Frontal cortex (tissue), 4 donors: ENCODE results near the gene CERS2. TPM values are rescaled to one million over a fixed set of nuclear protein-coding genes. Genes with fewer than 3 reads are reported as not detected.
"Not testable (repeated sequence)": the region's sequence is repeated elsewhere in the genome, so short reads cannot be mapped to it uniquely, and the experiment has no call there.

Experiments used
- DNase-seq, 2 donors: peaks; one replicate each; pipeline ENCODE4 v3.0.0; 2012; ENCODE audit warnings: low spot score in 2 of 2
- FAIRE-seq: peaks from 2 replicates; lab custom pipeline; 2012; peaks lifted over from hg19 to GRCh38; lab: Jason Lieb, UNC
- total RNA-seq: library from RNA; depleted of rRNA; stranded (reverse); fragments of >200 nt; gene quantifications from one replicate; pipeline ENCODE4 v1.2.3, GENCODE V29; 2014
- donor health status: control.
- donor health status: control.
- donor health status: control.

Gene CERS2
- total RNA-seq, 1 donor from 2014 or later: 30.2 TPM

DNA sequence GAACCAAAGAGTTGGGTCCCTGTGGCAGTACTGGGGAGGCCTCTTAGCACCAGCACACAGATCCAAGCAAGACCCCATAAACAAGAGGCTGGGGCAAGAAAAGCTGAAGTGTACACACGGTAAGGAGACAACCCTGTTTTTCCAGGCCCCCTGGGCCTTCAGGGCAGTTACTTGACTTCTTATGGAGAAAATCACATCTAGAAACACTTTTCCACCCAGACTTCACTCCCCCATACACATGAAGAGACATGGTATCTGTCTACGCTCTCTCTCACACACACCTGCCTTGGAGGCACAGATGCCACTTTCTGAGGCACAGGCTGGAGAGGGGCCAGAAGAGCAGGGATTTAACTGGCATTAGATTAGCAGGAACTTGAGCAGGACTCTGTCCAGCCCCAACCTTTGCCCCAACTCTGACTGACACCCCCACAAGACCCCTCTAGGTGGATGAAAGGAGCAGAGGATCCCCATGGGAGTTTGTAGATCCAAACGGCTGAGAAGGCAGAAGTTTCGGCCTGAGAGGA is 2.2 kb downstream of the CERS2 start:
- DNase-seq (no peak), FAIRE-seq (no peak)

DNA sequence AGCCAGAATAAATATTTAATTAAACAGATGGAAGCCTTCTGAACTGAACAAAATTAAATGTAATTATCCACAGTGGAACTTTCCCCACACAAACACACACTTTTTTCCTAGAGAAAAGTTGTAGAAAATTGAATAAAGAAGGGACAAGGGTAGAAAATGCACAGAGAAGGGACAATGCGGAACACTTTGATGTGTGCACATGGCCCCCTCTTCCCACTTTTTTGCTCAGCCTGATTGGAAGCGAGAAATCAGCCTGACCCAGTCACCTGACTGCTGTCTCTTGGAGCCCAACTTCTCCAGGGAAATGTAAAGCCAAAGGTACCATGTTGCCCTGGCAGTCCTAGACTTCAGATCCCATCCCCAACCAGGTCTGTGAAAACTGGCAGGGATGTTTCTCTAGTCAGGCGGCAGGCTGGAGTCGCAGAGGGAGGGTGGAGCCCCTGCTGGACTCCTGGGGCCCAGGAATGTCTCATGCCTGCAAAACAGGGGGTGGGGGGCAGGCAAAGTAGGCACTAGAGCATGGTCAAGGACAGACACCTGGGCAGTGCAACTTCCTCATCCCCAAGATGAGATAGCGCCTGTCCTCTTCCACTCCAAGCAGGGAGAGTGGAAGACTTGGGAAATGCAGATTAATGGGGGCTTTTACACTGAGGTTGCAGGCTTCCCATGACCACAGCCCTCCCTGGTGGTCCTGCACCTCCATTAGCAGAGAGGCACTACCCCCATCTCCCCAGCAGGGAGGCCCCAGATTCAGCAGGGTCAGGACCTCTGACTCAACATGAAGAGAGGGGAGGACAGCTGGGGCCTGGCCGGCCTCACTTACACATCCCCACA is 2.8 kb downstream of the CERS2 start:
- FAIRE-seq (no peak), DNase-seq (no peak)

DNA sequence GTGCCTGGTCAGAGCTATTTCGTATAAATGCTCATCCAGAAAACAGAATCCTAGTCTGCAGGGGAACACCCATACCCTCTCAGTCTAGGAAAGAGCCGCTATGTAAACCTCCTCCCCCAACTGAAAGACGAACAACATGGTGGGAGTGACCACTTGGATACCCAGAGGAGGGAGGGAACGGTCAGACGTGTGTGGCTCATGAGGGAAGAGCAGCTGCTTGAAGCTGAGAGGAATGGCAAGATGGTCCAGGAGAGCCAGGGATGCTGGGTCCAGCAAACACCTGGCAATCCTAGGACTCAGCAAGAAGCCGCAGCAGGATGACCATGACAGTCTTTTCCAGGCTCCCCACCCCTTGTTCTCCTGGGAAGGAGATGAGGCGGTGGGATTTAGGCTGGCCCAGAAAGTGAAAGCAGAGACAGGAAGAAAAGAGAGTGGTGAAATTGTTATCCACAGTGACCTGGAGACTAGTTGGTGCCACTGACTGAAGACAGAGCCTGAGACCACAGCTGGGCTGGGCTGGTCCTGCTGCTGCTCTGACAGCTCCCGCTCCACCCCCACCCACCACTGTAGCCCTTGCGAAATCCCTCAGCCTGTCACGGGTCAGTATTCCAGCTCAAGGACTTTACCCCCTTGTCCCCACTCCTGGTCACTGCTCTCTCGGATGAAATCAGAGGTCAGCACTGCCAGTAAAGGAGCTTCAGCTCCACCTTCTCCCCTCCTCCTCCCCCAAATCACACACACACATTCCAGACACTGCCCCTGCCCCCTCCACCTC is 3.6 kb downstream of the CERS2 start:
- DNase-seq (no peak), FAIRE-seq (no peak)

DNA sequence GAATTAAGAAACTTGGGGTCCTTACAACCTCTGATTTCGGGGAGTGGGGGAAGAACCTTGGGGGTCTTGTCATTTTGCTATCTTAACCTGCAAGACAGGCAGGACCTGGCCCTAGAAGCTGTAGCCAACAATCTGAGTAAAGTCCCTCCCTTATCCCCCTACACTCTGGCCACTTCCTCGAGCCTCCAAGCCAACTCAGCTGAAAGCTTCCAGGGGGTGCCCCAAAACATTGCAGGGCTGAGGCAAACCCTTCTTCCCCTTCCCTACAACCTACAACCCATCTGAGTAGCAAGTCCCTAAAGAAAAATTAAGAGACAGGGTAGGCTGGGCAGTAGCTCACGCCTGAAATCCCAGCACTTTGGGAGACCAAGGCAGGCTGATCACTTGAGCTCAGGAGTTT is 5.0 kb downstream of the CERS2 start:
- FAIRE-seq (no peak), DNase-seq (no peak)

- no peak for DNase-seq
Observed at GRCh38 chr1:150968491-150968890, 6.1 kb downstream of the CERS2 start.

GRCh38 chr1:150967936-150968335 is 6.7 kb downstream of the CERS2 start:
- FAIRE-seq: no peak
- DNase-seq: no peak

More at GRCh38 chr1:150968491-150968890, 6.1 kb downstream of the CERS2 start:
- FAIRE-seq: no peak

DNA sequence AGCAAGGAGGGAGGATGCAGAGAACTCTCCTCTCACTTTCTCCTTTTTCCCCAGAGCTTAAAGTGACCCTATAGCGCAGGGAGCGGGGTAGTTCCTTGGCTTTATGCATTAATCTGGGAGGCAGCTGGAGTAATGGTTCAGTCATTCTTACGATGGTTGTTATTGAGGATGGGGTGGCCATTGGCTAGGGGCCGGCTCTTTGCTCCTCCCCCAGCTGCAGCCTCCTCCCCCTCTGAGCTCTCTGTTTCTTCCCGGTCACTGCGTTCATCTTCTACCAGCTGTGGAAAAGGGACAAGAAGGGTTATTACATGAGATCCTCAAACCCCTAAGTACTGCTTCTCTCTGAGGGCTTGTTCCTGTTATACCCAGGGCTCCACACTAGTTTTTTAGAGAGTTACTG is 8.6 kb downstream of the CERS2 start:
- no peak for FAIRE-seq
- no peak for DNase-seq

- DNase-seq: no peak
- FAIRE-seq: no peak
Observed at GRCh38 chr1:150965605-150966004, 9.0 kb downstream of the CERS2 start.

DNA sequence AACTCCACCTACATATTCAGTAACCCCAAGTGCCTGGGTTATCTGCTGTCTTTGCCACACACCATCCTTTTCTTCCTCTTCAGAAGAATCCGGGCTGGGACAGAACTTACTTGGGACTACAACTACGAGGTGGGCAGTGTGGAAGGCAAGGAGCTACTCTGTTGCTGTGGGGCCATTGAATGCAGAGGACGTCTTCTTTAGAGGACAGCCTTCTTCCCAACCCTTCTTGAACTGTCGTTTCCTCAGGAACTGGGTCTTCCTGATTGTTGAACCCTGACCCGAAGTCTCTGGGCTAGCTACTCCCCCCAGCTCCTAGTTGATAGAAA is 10.5 kb downstream of the CERS2 start:
- no peak for DNase-seq
- no peak for FAIRE-seq

GRCh38 chr1:150963321-150964163 is 11.1 kb downstream of the CERS2 start:
- DNase-seq (no peak), FAIRE-seq (no peak)

DNA sequence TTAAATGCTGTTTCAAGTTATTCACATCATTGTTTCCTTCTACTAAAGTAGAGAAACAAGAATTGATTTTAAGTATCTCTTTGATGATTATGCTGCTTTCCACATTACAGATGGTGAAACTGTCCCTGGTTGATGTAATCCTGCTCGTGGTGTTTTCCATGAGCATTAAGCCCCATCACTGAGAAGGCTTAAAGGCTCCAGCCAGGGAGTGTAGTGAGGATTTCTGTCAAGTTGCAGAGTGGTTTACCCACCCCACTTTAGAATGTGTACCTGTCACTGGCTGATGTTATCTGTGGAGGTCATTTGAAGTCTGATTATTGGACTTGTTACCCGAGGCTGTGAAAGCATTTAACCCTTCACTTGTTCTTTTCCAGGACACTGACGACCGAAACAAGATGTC is 12.9 kb downstream of the CERS2 start:
- DNase-seq (no peak), FAIRE-seq (no peak)

DNA sequence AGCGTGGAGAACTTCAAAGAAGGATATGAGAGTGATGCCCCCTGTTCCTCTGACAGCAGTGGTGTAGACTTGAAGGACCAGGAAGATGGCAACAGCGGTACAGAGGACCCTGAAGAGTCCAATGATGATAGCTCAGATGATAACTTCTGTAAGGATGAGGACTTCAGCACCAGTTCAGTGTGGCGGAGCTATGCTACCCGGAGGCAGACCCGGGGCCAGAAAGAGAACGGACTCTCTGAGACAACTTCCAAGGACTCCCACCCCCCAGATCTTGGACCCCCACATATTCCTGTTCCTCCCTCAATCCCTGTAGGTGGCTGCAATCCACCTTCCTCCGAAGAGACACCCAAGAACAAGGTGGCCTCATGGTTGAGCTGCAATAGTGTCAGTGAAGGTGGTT is 14.0 kb downstream of the CERS2 start:
- FAIRE-seq: no peak
- no peak for DNase-seq

DNA sequence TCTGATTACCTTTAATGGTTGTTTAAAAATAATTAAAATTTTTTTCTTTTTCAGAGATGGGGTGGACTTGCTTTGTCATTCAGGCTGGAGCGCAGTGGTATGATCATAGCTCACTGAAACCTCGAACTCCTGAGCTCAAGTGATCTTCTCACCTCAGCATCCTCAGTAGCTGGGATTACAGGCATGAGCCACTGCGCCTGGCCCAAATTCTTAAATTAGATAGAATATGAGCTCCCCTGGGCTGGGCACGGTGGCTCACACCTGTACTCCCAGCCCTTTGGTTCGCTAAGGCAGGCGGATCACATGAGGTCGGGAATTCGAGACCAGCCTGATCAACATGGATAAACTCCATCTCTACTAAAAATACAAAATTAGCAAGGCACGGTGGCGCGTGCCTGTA is 17.0 kb downstream of the CERS2 start:
- FAIRE-seq: no peak
- no peak for DNase-seq

- DNase-seq (no peak), FAIRE-seq (no peak)
Observed at GRCh38 chr1:150955280-150955679, 19.4 kb downstream of the CERS2 start.

- DNase-seq: no peak
- no peak for FAIRE-seq
Observed at GRCh38 chr1:150954708-150955107, 19.9 kb downstream of the CERS2 start.

DNA sequence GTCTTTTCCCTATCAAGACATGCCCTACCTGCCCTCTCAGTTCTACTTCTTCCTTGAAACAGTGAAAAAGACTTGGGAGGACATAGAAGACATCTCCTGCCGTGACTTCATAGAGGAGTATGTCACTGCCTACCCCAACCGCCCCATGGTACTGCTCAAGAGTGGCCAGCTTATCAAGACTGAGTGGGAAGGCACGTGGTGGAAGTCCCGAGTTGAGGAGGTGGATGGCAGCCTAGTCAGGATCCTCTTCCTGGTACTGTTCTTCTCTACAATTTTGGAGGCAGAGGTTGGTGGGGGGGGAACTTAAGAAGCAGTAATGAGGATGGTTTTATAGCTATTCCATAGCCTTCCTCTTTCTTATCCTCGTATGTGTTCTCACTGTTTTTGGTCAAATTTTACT is 29.8 kb downstream of the CERS2 start:
- FAIRE-seq: no peak
- DNase-seq: no peak

- FAIRE-seq: no peak
- no peak for DNase-seq
Observed at GRCh38 chr1:150931773-150932172, 42.9 kb downstream of the CERS2 start.

- FAIRE-seq, DNase-seq: not testable (repeated sequence)
Observed at GRCh38 chr1:150928775-150929174, 45.9 kb downstream of the CERS2 start.

DNA sequence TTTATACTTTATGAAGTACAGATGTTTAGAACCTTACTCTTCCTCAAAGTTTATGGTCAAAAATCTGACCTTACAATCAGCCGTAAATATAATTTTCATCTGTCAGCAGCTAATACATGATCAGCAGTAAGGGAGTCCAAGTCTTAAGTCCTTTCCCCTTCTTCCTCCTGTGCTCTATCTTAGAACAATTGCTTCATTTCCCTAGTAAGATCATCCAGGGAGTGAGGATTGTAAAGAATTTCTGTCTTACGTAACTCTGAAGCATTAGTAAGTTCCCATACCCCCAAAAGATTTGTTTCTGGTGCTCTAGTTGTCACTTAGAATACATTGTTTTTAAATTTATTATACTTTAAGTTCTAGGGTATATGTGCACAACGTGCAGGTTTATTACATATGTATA is 46.3 kb downstream of the CERS2 start:
- DNase-seq (no peak), FAIRE-seq (no peak)

- FAIRE-seq (no peak), DNase-seq (no peak)
Observed at GRCh38 chr1:150927624-150928023, 47.0 kb downstream of the CERS2 start.
